ENCODE measurements around the gene FILIP1L. TPM values are rescaled to one million over a fixed set of nuclear protein-coding genes. Genes with fewer than 3 reads are reported as not detected.

Gene FILIP1L
- total and polyA plus RNA-seq, 8 donors = 10.6 to 98.4 (median 57.0) TPM

- Histone ChIP-seq H3K4me3 (no peak overlapping the region), H3K9me3 (no peaks in the 10 kb centered on the region), H3K36me3 (no peaks in the 10 kb centered on the region), H3K27ac (no peak overlapping the region), H3K27me3 (no peaks in the 10 kb centered on the region), H3K4me1 (no peaks in the 10 kb centered on the region)
- WGBS, 5 donors = 81 to 93% (median 87%) methylated on average over 5 of the region's 5 CpGs
- TF ChIP-seq EP300 (IDR thresholded peaks at IDR 0.05) = no peak
- no peak for TF ChIP-seq POLR2A (IDR thresholded peaks at IDR 0.05)
- TF ChIP-seq CTCF (IDR thresholded peaks at IDR 0.05) = no peak
- no peak for TF ChIP-seq POLR2AphosphoS5 (IDR thresholded peaks at IDR 0.05)
- intact Hi-C loops (cut with DNase I; ENCODE audit: low total_unique reads) = no loop called here
- no peak for DNase-seq
Observed at GRCh38 chr3:100125161-100125938, 11.0 kb upstream of the FILIP1L start.

GRCh38 chr3:100124201-100124761 is 10.0 kb upstream of the FILIP1L start:
- 80 to 88% (median 83%) methylated on average over 5 of the region's 5 CpGs for WGBS, 5 donors
- intact Hi-C loops (cut with DNase I; ENCODE audit: low total_unique reads) = no loop called here
- H3K4me1 ChIP-seq = no peaks in the 10 kb centered on the region
- no peak for DNase-seq
- H3K27ac ChIP-seq = no peak overlapping the region
- no peaks in the 10 kb centered on the region for H3K36me3 ChIP-seq
- no peaks in the 10 kb centered on the region for H3K9me3 ChIP-seq
- no peaks in the 10 kb centered on the region for H3K27me3 ChIP-seq
- TF ChIP-seq POLR2A (IDR thresholded peaks at IDR 0.05) = no peak
- TF ChIP-seq EP300 (IDR thresholded peaks at IDR 0.05) = no peak
- no peak for TF ChIP-seq CTCF (IDR thresholded peaks at IDR 0.05)
- no peak for TF ChIP-seq POLR2AphosphoS5 (IDR thresholded peaks at IDR 0.05)
- H3K4me3 ChIP-seq = no peak overlapping the region

GRCh38 chr3:100123112-100123511 is 8.8 kb upstream of the FILIP1L start:
- intact Hi-C loops (cut with DNase I; ENCODE audit: low total_unique reads) = no loop called here
- DNase-seq = no peak
- Histone ChIP-seq H3K4me1 (no peaks in the 10 kb centered on the region), H3K36me3 (no peaks in the 10 kb centered on the region), H3K27ac (no peak overlapping the region), H3K4me3 (no peak overlapping the region), H3K9me3 (no peaks in the 10 kb centered on the region), H3K27me3 (no peaks in the 10 kb centered on the region)
- TF ChIP-seq POLR2AphosphoS5 (IDR thresholded peaks at IDR 0.05) = no peak
- TF ChIP-seq CTCF (IDR thresholded peaks at IDR 0.05) = no peak
- no peak for TF ChIP-seq EP300 (IDR thresholded peaks at IDR 0.05)
- no peak for TF ChIP-seq POLR2A (IDR thresholded peaks at IDR 0.05)
- 78 to 96% (median 92%) methylated on average over 4 of the region's 4 CpGs for WGBS, 5 donors

GRCh38 chr3:100122321-100122720 is 8.0 kb upstream of the FILIP1L start:
- H3K27ac ChIP-seq = no peak overlapping the region
- TF ChIP-seq EP300 (IDR thresholded peaks at IDR 0.05) (no peak), CTCF (IDR thresholded peaks at IDR 0.05) (no peak), POLR2AphosphoS5 (IDR thresholded peaks at IDR 0.05) (no peak), POLR2A (IDR thresholded peaks at IDR 0.05) (no peak)
- no peaks in the 10 kb centered on the region for H3K36me3 ChIP-seq
- no peak for DNase-seq
- intact Hi-C loops (cut with DNase I; ENCODE audit: low total_unique reads) = no loop called here
- H3K27me3 ChIP-seq = no peaks in the 10 kb centered on the region
- no peaks in the 10 kb centered on the region for H3K9me3 ChIP-seq
- H3K4me3 ChIP-seq = no peak overlapping the region
- WGBS, 5 donors = 92 to 100% (median 98%) methylated on average over 2 of the region's 2 CpGs
- H3K4me1 ChIP-seq = no peaks in the 10 kb centered on the region

Data from stomach (tissue), 9 donors.